ENCODE data around the gene FAM167B. TPM values are rescaled to one million over a fixed set of nuclear protein-coding genes. Genes with fewer than 3 reads are reported as not detected.

FAM167B gene
- total and polyA plus RNA-seq, 4 donors: 0.47 to 9.2 (median 3.8) TPM

DNA sequence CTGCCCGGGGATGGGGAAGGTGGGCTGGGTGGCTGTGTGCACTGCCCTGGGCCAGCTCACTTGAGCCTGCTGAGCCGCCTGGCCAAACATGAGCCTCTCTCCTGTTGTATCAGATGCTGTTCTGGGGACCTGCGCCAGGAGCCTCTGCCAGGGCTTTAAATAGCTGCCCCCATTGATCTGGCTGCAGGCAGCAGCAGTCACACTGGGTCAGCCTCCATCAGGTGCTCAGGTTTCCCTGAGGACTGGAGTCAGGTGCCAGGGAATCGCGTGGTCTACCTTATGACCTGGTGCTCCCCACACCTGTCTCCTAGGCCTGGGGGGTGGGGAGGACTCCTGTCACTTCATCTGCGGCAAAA, 47.3 kb upstream of the FAM167B start:
- Histone ChIP-seq H3K27me3 (ENCODE audit: control insufficient read depth in 4 of 4, insufficient read depth in 4 of 4, low read length in 3 of 4) (no peaks in the 10 kb centered on the region), H3K4me3 (ENCODE audit: low read depth in 1 of 3, low read length in 3 of 3) (no peak overlapping the region), H3K27ac (ENCODE audit: low read depth in 1 of 2, low read length in 2 of 2) (peak overlapping the region in 1 of 2 donors; percentile 39), H3K9me3 (ENCODE audit: control insufficient read depth in 4 of 4, low read length in 3 of 4) (no peaks in the 10 kb centered on the region), H3K36me3 (ENCODE audit: control insufficient read depth in 4 of 4, insufficient read depth in 3 of 4, low read depth in 1 of 4, low read length in 3 of 4) (peaks cover 10 to 28% (median 22%) of the 10 kb centered on the region in 4 donors), H3K9ac (ENCODE audit: low read depth in 1 of 2, low read length in 2 of 2) (no peak overlapping the region), H3K4me1 (ENCODE audit: control insufficient read depth in 4 of 4, insufficient read depth in 4 of 4, low read length in 3 of 4) (peaks cover 0 to 34% (median 20%) of the 10 kb centered on the region in 4 donors)
- 29% methylated on average over 6 of the region's 6 CpGs for WGBS
- DNase-seq (ENCODE audit: low spot score): no peak
- TF ChIP-seq, protein P1, sequence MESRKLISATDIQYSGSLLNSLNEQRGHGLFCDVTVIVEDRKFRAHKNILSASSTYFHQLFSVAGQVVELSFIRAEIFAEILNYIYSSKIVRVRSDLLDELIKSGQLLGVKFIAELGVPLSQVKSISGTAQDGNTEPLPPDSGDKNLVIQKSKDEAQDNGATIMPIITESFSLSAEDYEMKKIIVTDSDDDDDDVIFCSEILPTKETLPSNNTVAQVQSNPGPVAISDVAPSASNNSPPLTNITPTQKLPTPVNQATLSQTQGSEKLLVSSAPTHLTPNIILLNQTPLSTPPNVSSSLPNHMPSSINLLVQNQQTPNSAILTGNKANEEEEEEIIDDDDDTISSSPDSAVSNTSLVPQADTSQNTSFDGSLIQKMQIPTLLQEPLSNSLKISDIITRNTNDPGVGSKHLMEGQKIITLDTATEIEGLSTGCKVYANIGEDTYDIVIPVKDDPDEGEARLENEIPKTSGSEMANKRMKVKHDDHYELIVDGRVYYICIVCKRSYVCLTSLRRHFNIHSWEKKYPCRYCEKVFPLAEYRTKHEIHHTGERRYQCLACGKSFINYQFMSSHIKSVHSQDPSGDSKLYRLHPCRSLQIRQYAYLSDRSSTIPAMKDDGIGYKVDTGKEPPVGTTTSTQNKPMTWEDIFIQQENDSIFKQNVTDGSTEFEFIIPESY (IDR thresholded peaks at IDR 0.05): no peak
- TF ChIP-seq HNF4A (conservative IDR thresholded peaks at IDR 0.05): peak in 1 of 2 donors; percentile 30
- peak in 1 of 2 donors; percentile 10 for TF ChIP-seq RAD21 (IDR thresholded peaks at IDR 0.05)
- peak; percentile 41 for TF ChIP-seq YY1 (IDR thresholded peaks at IDR 0.05)
- no peak for TF ChIP-seq FOXA2 (IDR thresholded peaks at IDR 0.05)
- peak in 1 of 2 donors; percentile 58 for TF ChIP-seq RXRA (IDR thresholded peaks at IDR 0.05)
- TF ChIP-seq HNF4G (IDR thresholded peaks at IDR 0.05): no peak
- TF ChIP-seq, protein P2, sequence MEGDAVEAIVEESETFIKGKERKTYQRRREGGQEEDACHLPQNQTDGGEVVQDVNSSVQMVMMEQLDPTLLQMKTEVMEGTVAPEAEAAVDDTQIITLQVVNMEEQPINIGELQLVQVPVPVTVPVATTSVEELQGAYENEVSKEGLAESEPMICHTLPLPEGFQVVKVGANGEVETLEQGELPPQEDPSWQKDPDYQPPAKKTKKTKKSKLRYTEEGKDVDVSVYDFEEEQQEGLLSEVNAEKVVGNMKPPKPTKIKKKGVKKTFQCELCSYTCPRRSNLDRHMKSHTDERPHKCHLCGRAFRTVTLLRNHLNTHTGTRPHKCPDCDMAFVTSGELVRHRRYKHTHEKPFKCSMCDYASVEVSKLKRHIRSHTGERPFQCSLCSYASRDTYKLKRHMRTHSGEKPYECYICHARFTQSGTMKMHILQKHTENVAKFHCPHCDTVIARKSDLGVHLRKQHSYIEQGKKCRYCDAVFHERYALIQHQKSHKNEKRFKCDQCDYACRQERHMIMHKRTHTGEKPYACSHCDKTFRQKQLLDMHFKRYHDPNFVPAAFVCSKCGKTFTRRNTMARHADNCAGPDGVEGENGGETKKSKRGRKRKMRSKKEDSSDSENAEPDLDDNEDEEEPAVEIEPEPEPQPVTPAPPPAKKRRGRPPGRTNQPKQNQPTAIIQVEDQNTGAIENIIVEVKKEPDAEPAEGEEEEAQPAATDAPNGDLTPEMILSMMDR (IDR thresholded peaks at IDR 0.05; ENCODE audit: low read depth, low read length, missing input control): no peak

DNA sequence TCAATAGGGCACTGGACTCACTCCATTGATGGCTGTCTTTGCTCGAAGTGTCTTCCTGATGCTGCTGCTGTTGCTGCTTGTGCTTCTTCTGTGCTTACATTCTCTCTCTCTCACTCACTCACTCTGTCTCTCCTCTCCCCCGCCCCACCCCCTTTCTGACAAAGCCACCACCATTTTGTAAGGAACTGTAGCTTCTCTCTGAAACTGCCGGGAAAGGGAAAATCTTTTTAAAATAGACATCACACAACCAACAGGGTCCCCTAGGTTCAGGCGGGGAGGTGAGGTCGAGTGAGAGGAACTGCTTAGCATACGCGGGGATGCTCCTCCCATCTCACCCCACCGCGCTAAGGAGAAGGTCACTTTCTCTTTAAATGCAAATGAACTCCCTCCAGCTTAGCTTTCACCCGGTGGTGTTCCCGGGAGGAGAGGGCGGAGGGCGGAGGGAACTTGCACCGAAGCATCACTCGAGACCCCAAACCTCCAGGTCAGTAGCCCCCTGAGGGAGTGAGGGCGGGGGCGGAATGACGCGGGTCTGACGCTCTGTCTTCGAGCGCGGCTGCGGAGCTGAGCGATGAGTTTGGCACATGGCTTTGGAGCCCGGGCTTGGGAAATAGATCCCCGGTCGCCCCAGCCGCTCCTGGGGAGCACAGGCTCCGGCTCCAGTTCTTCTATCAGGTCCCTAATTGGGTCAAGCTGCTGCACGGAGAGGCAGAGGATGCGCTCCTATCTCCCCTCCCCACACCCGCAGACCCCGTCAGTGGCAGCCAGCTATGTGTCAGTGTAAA, 46.6 kb upstream of the FAM167B start, which contains the start of gene CCDC28B:
CCDC28B (plus strand) TSS at position 370 of the 785 bp plus-strand sequence. CDS start 1,341 bp downstream, outside the sequence.
- H3K36me3 ChIP-seq (ENCODE audit: control insufficient read depth in 4 of 4, insufficient read depth in 3 of 4, low read depth in 1 of 4, low read length in 3 of 4): peaks cover 3 to 21% (median 15%) of the 10 kb centered on the region in 4 donors
- DNase-seq (ENCODE audit: low spot score): peak; percentile 58
- H3K27ac ChIP-seq (ENCODE audit: low read depth in 1 of 2, low read length in 2 of 2): peak within 1 kb of the TSS; percentile 39 to 57
- H3K9me3 ChIP-seq (ENCODE audit: control insufficient read depth in 4 of 4, low read length in 3 of 4): no peaks in the 10 kb centered on the region
- TF ChIP-seq, protein P3, sequence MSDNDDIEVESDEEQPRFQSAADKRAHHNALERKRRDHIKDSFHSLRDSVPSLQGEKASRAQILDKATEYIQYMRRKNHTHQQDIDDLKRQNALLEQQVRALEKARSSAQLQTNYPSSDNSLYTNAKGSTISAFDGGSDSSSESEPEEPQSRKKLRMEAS (IDR thresholded peaks at IDR 0.05): peak; percentile 44
- TF ChIP-seq RXRA (IDR thresholded peaks at IDR 0.05): no peak
- peaks cover 3 to 40% (median 26%) of the 10 kb centered on the region in 4 donors for H3K4me1 ChIP-seq (ENCODE audit: control insufficient read depth in 4 of 4, insufficient read depth in 4 of 4, low read length in 3 of 4)
- H3K27me3 ChIP-seq (ENCODE audit: control insufficient read depth in 4 of 4, insufficient read depth in 4 of 4, low read length in 3 of 4): no peaks in the 10 kb centered on the region
- H3K9ac ChIP-seq (ENCODE audit: low read depth in 1 of 2, low read length in 2 of 2): peak within 1 kb of the TSS in 1 of 2 donors; percentile 5
- peak within 1 kb of the TSS; percentile 35 to 48 (median 41) for H3K4me3 ChIP-seq (ENCODE audit: low read depth in 1 of 3, low read length in 3 of 3)
- 2% methylated on average over 34 of the region's 34 CpGs for WGBS

- Histone ChIP-seq H3K27me3 (ENCODE audit: control insufficient read depth in 4 of 4, insufficient read depth in 4 of 4, low read length in 3 of 4) (no peaks in the 10 kb centered on the region), H3K9ac (ENCODE audit: low read depth in 1 of 2, low read length in 2 of 2) (peak overlapping the region in 1 of 2 donors; percentile 3), H3K36me3 (ENCODE audit: control insufficient read depth in 4 of 4, insufficient read depth in 3 of 4, low read depth in 1 of 4, low read length in 3 of 4) (peaks cover 0 to 13% (median 9%) of the 10 kb centered on the region in 4 donors), H3K4me3 (ENCODE audit: low read depth in 1 of 3, low read length in 3 of 3) (peak overlapping the region in 2 of 3 donors; percentile 41 to 48), H3K27ac (ENCODE audit: low read depth in 1 of 2, low read length in 2 of 2) (peak overlapping the region; percentile 6 to 57), H3K4me1 (ENCODE audit: control insufficient read depth in 4 of 4, insufficient read depth in 4 of 4, low read length in 3 of 4) (peaks cover 3 to 46% (median 32%) of the 10 kb centered on the region in 4 donors), H3K9me3 (ENCODE audit: control insufficient read depth in 4 of 4, low read length in 3 of 4) (no peaks in the 10 kb centered on the region)
- WGBS: 28% methylated on average over 26 of the region's 26 CpGs
- peak; percentile 83 for DNase-seq (ENCODE audit: low spot score)
- TF ChIP-seq TAF1 (conservative IDR thresholded peaks at IDR 0.05) (no peak), SP1 (IDR thresholded peaks at IDR 0.05) (no peak), GABPA (IDR thresholded peaks at IDR 0.05 in 1 of 2, conservative IDR thresholded peaks at IDR 0.05 in 1 of 2) (no peak), JUND (IDR thresholded peaks at IDR 0.05) (no peak), EGR1 (IDR thresholded peaks at IDR 0.05; ENCODE audit: low read depth in 2 of 2) (no peak), RAD21 (IDR thresholded peaks at IDR 0.05) (no peak), RXRA (IDR thresholded peaks at IDR 0.05) (no peak)
- TF ChIP-seq, protein P2 (IDR thresholded peaks at IDR 0.05; ENCODE audit: low read depth, low read length, missing input control): no peak
- TF ChIP-seq, protein P4, sequence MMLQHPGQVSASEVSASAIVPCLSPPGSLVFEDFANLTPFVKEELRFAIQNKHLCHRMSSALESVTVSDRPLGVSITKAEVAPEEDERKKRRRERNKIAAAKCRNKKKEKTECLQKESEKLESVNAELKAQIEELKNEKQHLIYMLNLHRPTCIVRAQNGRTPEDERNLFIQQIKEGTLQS (IDR thresholded peaks at IDR 0.05): no peak
- TF ChIP-seq, protein P3 (IDR thresholded peaks at IDR 0.05): no peak
These were observed 45.8 kb upstream of the FAM167B start for GRCh38 chr1:32201011-32201855.
